Measurements from ENCODE around the gene GORASP1. TPM values are rescaled to one million over a fixed set of nuclear protein-coding genes. Genes with fewer than 3 reads are reported as not detected.

The GORASP1 gene
- total and polyA plus RNA-seq, 2 of the 13 experiments (the other 11 are each of a cell fraction or from before 2014, with no cell fraction given) = 36.4 to 39.8 TPM

- TF ChIP-seq ZHX2 (IDR thresholded peaks at IDR 0.05; ENCODE audit: low read depth) (peak; percentile 86), ZHX2 (CRISPR knock-in tag; IDR thresholded peaks at IDR 0.05; ENCODE audit: borderline replicate concordance) (no peak), ZHX1 (CRISPR knock-in tag; IDR thresholded peaks at IDR 0.05; ENCODE audit: low read depth) (peak; percentile 87), GATA4 (IDR thresholded peaks at IDR 0.05; ENCODE audit: borderline replicate concordance, low read depth) (peak; percentile 80; the same call in 1 of the 2 replicates), ZNF598 (CRISPR knock-in tag; IDR thresholded peaks at IDR 0.05; ENCODE audit: borderline replicate concordance) (no peak; the same call in 1 of the 2 replicates), ZNF383 (CRISPR knock-in tag; IDR thresholded peaks at IDR 0.05; ENCODE audit: borderline replicate concordance) (0 out of 2 replicates have a peak, but pooled peaks have one; percentile 25), HNF4G (IDR thresholded peaks at IDR 0.05; ENCODE audit: borderline replicate concordance, low read depth, low read length) (peak; percentile 59; the same call in 1 of the 2 replicates), HNF4G (CRISPR knock-in tag; IDR thresholded peaks at IDR 0.05; ENCODE audit: borderline replicate concordance, low read depth) (no peak), ZNF275 (CRISPR knock-in tag; IDR thresholded peaks at IDR 0.05; ENCODE audit: borderline replicate concordance) (peak; percentile 88; the same call in 1 of the 2 replicates), ZNF280B (CRISPR knock-in tag; IDR thresholded peaks at IDR 0.05; ENCODE audit: borderline replicate concordance) (no peak), EP300 (IDR thresholded peaks at IDR 0.05; ENCODE audit: low read depth in 2 of 2, low read length in 2 of 2) (0 out of 4 replicates have a peak, but pooled peaks of 1 of the 2 experiments have one; percentile 55), EP300 (CRISPR knock-in tag; IDR thresholded peaks at IDR 0.05; ENCODE audit: borderline replicate concordance) (no peak; the same call in 1 of the 2 replicates), SMYD3 (CRISPR knock-in tag; IDR thresholded peaks at IDR 0.05) (no peak)
Measured at GRCh38 chr3:39051649-39052561, 55.5 kb downstream of the GORASP1 start, which contains the start of the genes SCN11A and WDR48 (continued).
